Medulla oblongata (tissue), 1 donor: ENCODE results near the gene SOWAHA.

Experiments used
- DNase-seq: peaks from one replicate; pipeline ENCODE4 v3.0.0-alpha.2; 2015; ENCODE audit errors: extremely low spot score

SOWAHA gene

GRCh38 chr5:132807163-132807838, 5.8 kb upstream of the SOWAHA start:
- DNase-seq, result peak; percentile 82

GRCh38 chr5:132808448-132808847, 4.7 kb upstream of the SOWAHA start:
- DNase-seq, result no peak

- DNase-seq, result no peak
Measured at GRCh38 chr5:132808866-132809265, 4.2 kb upstream of the SOWAHA start.

DNA sequence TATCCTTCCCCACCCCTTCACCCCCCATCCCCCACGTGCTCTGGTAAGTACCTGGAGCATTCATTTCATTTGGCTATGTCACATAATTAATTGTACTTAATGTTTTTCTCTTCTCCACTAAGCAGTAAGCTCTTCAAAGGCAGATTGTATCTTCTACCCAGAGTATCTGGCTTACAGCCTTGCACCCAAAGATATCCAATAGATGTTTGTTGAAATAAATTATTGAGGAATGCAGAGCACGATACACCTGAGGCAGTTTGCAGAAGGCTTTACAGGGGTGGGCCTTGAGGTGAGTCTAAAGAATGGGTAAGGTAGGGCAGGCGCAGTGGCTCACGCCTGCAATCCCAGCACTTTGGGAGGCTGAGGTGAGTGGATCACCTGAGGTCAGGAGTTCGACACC, 2.5 kb upstream of the SOWAHA start:
- no peak for DNase-seq

GRCh38 chr5:132812123-132812765, 858 bp upstream of the SOWAHA start:
- DNase-seq, result no peak

DNA sequence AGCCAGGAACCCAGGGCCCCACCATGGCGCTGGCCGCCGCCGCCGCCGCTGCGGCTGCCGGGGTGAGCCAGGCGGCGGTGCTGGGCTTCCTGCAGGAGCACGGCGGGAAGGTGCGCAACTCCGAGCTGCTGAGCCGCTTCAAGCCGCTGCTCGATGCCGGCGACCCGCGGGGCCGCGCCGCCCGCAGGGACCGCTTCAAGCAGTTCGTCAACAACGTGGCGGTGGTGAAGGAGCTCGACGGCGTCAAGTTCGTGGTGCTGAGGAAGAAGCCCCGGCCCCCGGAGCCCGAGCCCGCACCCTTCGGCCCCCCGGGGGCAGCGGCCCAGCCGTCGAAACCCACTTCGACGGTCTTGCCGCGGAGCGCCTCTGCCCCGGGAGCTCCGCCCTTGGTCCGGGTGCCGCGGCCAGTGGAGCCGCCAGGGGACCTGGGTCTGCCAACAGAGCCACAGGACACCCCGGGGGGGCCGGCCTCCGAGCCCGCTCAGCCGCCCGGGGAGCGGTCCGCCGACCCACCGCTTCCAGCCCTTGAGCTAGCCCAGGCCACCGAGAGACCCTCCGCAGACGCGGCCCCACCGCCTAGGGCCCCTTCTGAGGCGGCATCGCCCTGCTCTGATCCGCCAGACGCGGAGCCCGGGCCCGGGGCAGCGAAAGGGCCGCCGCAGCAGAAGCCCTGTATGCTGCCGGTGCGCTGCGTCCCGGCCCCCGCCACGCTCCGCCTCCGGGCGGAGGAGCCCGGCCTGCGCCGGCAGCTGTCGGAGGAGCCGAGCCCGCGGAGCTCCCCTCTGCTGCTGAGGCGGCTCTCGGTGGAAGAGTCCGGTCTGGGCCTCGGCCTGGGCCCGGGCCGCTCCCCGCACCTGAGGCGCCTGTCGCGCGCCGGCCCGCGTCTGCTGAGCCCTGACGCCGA, 749 bp downstream of the SOWAHA start:
- DNase-seq, result peak; percentile 51

DNA sequence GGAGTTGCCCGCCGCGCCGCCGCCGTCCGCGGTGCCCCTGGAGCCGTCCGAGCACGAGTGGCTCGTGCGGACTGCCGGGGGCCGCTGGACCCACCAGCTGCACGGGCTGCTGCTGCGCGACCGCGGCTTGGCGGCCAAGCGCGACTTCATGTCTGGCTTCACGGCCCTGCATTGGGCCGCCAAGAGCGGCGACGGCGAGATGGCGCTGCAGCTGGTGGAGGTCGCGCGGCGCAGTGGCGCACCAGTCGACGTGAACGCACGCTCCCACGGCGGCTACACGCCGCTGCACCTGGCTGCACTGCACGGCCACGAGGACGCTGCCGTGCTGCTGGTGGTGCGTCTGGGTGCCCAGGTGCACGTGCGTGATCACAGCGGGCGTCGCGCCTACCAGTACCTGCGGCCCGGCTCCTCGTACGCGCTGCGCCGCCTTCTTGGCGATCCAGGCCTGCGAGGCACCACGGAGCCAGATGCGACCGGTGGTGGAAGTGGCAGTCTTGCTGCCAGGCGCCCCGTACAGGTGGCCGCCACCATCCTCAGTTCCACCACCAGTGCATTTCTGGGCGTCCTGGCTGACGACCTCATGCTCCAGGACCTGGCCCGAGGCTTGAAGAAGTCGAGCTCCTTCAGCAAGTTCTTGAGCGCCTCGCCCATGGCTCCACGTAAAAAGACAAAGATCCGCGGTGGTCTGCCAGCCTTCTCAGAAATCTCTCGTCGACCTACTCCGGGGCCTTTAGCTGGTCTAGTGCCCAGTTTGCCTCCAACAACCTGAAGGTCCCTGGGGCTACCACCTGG, 1.6 kb downstream of the SOWAHA start:
- no peak for DNase-seq

DNA sequence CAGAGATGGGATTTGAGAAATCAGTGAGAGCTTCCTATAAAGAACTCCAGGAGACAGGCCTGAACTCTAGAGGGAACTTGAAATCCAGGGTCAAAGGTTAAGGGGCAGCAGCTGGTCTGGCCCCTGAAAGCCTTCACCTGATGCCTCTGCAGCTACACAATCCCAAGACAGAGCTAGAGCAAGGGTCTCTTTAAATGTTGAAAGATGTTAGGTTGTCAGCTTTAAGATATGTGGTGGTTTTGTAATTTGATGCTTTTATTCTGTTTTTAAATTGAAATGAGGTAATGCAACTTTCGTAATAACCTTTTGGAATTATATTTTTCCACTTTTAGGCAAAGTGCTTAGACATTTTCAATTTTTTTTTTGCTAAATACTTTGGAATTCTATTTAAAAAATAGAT, 2.4 kb downstream of the SOWAHA start:
- no peak for DNase-seq

DNA sequence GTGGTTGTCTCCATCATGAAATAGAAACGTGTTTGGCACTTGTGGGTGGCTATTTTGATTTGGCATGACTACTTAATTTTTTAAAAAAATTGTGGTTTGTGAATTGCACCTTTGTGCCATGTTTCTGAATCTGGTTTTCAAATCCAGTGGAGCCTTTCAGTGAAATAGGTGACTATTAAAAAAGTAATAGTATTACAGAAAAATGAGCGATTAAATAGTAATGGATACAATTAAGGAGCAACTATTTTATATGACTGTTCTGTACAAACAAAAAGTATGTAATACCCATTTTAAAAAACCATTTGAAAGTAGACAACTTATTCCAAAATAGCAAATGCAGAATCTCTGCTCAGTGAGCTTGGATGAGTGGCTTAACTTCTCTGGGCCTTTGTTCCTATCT, 3.0 kb downstream of the SOWAHA start:
- no peak for DNase-seq

DNA sequence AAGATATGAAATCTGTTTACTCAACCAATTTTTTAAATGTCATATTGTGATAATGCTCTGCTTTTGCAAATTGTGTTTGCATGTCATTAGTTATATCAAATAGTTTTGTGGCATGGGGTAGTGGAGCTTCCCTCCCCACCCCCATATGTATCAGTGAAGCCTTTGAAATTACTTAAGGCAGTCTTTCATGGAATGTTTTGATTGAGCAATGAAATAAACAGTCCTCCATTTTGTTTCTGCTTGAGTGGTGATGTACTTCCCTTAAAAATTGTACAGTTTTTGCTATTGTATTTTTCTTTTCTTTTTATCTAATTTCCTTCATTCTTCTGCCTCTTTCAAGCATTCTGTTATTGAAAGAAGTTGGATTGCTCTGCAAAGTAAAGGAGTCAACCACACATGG, 3.5 kb downstream of the SOWAHA start:
- DNase-seq, result no peak

- no peak for DNase-seq
Measured at GRCh38 chr5:132817011-132817410, 3.9 kb downstream of the SOWAHA start.

- DNase-seq, result peak; percentile 34
Measured at GRCh38 chr5:132819468-132819867, 6.4 kb downstream of the SOWAHA start.

DNA sequence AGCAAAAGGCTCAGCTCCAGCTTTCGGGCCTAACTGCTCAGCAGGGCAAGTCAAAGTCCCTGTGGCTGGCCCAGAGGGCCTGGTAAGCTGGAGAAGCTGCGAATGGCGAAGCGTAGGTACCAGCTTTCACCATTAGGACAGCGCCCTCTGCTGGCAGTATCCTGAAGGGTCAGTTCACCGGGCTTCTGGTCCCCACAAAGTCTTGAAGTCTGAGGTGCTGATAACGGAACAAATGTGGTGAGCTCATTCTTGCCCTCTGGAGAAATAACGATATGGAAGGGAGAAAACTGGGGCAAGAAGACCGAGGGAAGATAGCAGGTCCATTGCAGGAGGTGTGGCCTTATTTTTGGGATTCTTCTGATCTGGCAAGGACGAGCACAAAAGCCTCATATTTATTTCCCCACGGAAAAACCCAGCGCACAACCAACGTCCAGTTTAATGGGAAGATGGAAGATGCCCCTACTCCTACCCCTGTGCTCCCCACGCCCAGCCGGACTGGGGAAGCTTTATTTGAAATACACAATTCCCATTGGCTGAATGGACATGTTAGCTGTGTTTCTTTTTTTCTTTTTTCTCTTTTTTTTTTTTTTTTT, 7.2 kb downstream of the SOWAHA start:
- peak; percentile 99 for DNase-seq

GRCh38 chr5:132821350-132821749, 8.2 kb downstream of the SOWAHA start:
- DNase-seq, result no peak

- peak; percentile 87 for DNase-seq
Measured at GRCh38 chr5:132821791-132822190, 8.7 kb downstream of the SOWAHA start.

DNA sequence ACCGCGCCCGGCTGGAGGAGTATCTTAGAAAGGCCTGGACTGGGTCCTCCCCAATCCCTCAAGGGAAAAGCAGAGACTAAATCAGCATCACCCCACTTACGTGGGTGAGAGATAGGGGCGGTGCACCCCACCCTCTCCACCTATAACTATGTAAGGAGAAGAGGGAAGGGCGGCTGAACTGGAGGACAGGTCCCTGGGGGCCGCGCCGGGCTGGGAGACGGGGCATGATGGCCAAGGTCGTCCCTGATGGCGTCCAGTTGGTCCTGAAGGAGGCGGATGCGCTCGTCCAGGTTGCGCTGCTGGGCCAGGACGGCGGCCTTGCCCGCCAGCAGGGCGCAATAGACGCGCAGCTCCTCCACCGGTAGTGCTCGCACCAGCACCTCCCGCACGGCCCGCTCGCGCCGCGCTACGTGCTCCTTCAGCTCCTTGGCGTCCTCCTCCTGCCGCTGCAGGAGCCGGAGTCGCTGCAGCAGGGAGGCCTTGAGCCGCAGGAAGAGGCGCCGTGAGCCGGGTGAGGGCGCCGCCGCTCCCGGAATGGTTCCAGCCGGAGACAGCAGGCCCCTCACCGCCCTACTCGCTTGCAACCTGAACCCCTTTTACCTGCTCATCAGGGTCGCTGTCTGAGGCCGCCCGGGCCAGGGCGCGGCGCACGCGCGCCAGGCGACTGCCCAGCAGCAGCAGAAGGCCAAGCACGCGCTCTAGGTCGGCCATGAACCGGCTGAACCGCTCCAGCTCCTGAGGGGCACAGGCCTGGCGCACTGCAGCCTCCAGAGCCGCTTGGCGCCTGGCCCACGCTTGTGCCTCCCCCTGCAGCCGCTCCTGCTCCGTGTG, 9.8 kb downstream of the SOWAHA start:
- no peak for DNase-seq

DNA sequence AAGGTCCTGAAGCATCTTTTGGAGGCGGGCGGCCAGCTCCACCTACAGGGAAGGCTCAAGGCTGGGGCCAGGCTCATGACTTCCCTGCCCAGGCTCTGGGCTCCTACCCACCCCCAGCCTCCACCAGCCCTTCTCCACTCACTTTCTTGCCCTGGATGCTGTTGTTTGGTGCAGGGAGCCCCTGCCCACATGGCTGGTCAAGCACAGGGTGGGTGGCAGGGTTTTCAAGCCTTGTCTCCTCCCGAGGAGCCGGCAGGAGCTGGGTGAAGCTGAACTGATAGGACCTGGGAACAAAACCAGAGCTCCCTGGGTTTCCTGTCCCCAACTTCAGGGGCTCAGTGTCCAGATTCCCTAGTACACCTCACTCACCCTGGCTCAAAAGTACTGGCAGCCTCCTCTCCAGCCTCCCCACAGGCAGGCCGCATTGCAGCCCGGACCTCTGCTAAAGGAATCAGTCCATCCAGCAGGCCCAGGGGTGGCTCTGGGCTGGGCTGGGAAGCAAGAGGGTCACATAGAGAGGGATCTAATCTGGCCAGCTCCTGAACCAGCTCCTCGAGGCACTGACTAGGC, 10.5 kb downstream of the SOWAHA start:
- DNase-seq, result peak; percentile 13

GRCh38 chr5:132824426-132824825, 11.3 kb downstream of the SOWAHA start:
- DNase-seq, result no peak

- DNase-seq, result no peak
Measured at GRCh38 chr5:132825033-132825833, 12.1 kb downstream of the SOWAHA start.
